CD8-positive, alpha-beta memory T cell (primary cell): ENCODE results near the gene AGK. TPM values are rescaled to one million over a fixed set of nuclear protein-coding genes. Genes with fewer than 3 reads are reported as not detected.

Source experiments
- CTCF ChIA-PET: fragments of 350-600 bp; sonication (Branson Sonifier 250); formaldehyde crosslinking; loops from one replicate; lab custom pipeline; 2021; ENCODE audit warnings: antibody characterized with exemption; lab: Charles Lee
- POLR2A ChIA-PET: fragments of 350-600 bp; sonication (Branson Sonifier 250); formaldehyde crosslinking; loops from one replicate; lab custom pipeline; 2021; ENCODE audit warnings: antibody characterized with exemption; lab: Charles Lee
- DNase-seq, 5 donors: peaks; one replicate each; pipeline versions ENCODE4 v3.0.0 to v3.0.0-alpha.2; 2020 to 2022; ENCODE audit warnings: mixed read lengths in 1 of 5
- H3K27ac ChIP-seq: one replicate; pipeline ENCODE4 v1.7.0; 2013; ENCODE audit warnings: low read depth, mild to moderate bottlenecking, low read length, moderate library complexity
- H3K27me3 ChIP-seq: 2 replicates; pipeline ENCODE4 v1.7.0; 2013; ENCODE audit warnings: low read length, mild to moderate bottlenecking; ENCODE audit not compliant: insufficient read depth, poor library complexity, severe bottlenecking
- H3K36me3 ChIP-seq: 2 replicates; pipeline ENCODE4 v1.7.0; 2013; ENCODE audit warnings: mild to moderate bottlenecking, low read length, moderate library complexity; ENCODE audit not compliant: insufficient read depth
- H3K4me1 ChIP-seq: 2 replicates; pipeline ENCODE4 v1.7.0; 2013; ENCODE audit warnings: mild to moderate bottlenecking, low read length, moderate library complexity; ENCODE audit not compliant: insufficient read depth
- H3K4me3 ChIP-seq: 2 replicates; pipeline ENCODE4 v1.7.0; 2013; ENCODE audit warnings: mild to moderate bottlenecking, low read length
- H3K9me3 ChIP-seq: 2 replicates; pipeline ENCODE4 v1.7.0; 2013; ENCODE audit warnings: mild to moderate bottlenecking, low read length
- H3K27ac Mint-ChIP-seq, 8 donors: one replicate each; pipeline ENCODE4 v1.8.0; 2020 to 2021; ENCODE audit warnings: mixed read lengths in 8 of 8, mild to moderate bottlenecking in 6 of 8, inconsistent platforms in 3 of 8, moderate library complexity in 3 of 8
- H3K27me3 Mint-ChIP-seq, 2 donors: one replicate each; pipeline ENCODE4 v1.8.0; 2020 to 2021; ENCODE audit warnings: mixed read lengths in 2 of 2, mild to moderate bottlenecking in 1 of 2, moderate library complexity in 1 of 2
- H3K36me3 Mint-ChIP-seq, 3 donors: one replicate each; pipeline ENCODE4 v1.8.0; 2020 to 2021; ENCODE audit warnings: mixed read lengths in 3 of 3, inconsistent platforms in 1 of 3, mild to moderate bottlenecking in 1 of 3
- H3K4me1 Mint-ChIP-seq, 3 donors: one replicate each; pipeline ENCODE4 v1.8.0; 2020 to 2021; ENCODE audit warnings: mixed read lengths in 3 of 3, inconsistent platforms in 1 of 3, mild to moderate bottlenecking in 1 of 3
- H3K4me3 Mint-ChIP-seq, 7 donors: one replicate each; pipeline ENCODE4 v1.8.0; 2020 to 2021; ENCODE audit warnings: mixed read lengths in 7 of 7, mild to moderate bottlenecking in 6 of 7, moderate library complexity in 4 of 7, inconsistent platforms in 2 of 7
- H3K9me3 Mint-ChIP-seq, 5 donors: one replicate each; pipeline ENCODE4 v1.8.0; 2020 to 2022; ENCODE audit warnings: mixed read lengths in 5 of 5, mild to moderate bottlenecking in 3 of 5, moderate library complexity in 2 of 5, inconsistent platforms in 1 of 5
- polyA plus RNA-seq: library from polyadenylated mRNA; unstranded; fragments of 300-500 nt; fragmentation: Illumina TruSeq; gene quantifications from one replicate; pipeline ENCODE4 v1.2.3, GENCODE V29; 2021
- total RNA-seq, 2 experiments: library from RNA; stranded (reverse); gene quantifications; one replicate each; pipeline ENCODE4 v1.2.3, GENCODE V29; 2021

The AGK gene
- total and polyA plus RNA-seq, 3 experiments from 2014 or later: 42.8 to 94.3 (median 88.5) TPM

GRCh38 chr7:141651417-141651816 is 100.2 kb downstream of the AGK start:
- ChIA-PET CTCF (interaction anchor here (1.7 to 1.9 kb wide), 2 partner anchors 87 kb away, joined by 5 to 7 read pairs; partner anchors contain the start of gene SSBP1), POLR2A (no interaction called here)
- Histone ChIP-seq H3K27ac (no peak overlapping the region), H3K27me3 (no peaks in the 10 kb centered on the region), H3K9me3 (no peaks in the 10 kb centered on the region), H3K4me1 (peaks cover 4% of the 10 kb centered on the region), H3K4me3 (no peak overlapping the region), H3K36me3 (no peaks in the 10 kb centered on the region)
- no peak for DNase-seq
- Mint-ChIP-seq H3K9me3 (no peaks in the 10 kb centered on the region), H3K4me1 (peaks cover 4 to 6% (median 6%) of the 10 kb centered on the region in 3 donors), H3K36me3 (peaks cover 0 to 70% (median 17%) of the 10 kb centered on the region in 3 donors), H3K27ac (peak overlapping the region in 1 of 8 donors; percentile 24), H3K27me3 (no peaks in the 10 kb centered on the region), H3K4me3 (no peak overlapping the region)

- ChIA-PET POLR2A (no interaction called here), CTCF (interaction anchor here (1.9 to 4.2 kb wide), 2 partner anchors 85 to 132 kb away, joined by 5 to 39 read pairs; partner anchors contain the start of gene SSBP1)
- Mint-ChIP-seq H3K36me3 (peaks cover 0 to 74% (median 17%) of the 10 kb centered on the region in 3 donors), H3K27ac (peak overlapping the region in 3 of 8 donors; percentile 6 to 74 (median 31)), H3K27me3 (no peaks in the 10 kb centered on the region), H3K9me3 (no peaks in the 10 kb centered on the region), H3K4me1 (peaks cover 4 to 6% (median 6%) of the 10 kb centered on the region in 3 donors), H3K4me3 (no peak overlapping the region)
- Histone ChIP-seq H3K4me1 (peaks cover 4% of the 10 kb centered on the region), H3K4me3 (no peak overlapping the region), H3K27ac (no peak overlapping the region), H3K36me3 (no peaks in the 10 kb centered on the region), H3K27me3 (no peaks in the 10 kb centered on the region), H3K9me3 (no peaks in the 10 kb centered on the region)
- DNase-seq: no peak
Measured at GRCh38 chr7:141652691-141653090, 101.5 kb downstream of the AGK start.

DNA sequence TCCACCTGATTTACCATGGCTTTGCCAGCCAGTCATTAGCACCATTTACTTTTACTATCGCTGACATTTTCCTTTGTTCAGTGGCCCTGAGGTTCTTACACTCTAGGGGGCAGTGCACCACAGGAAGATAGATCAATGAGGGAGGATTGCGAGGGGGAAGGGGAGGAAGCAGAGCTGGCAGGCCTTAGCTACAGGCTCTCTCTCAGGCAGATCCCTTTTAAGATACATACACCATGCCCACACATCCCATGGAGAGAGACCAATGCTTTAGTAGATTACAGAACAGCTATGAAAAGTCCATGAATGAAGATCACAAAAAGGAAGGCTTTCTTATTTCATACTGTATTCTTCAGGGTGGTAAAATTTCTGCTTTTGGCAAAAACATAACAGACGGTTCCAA is 103.3 kb downstream of the AGK start:
- CTCF ChIA-PET: interaction anchor here (0.6 to 4.2 kb wide), 16 partner anchors 12 to 130 kb away, joined by 3 to 39 read pairs (median 4); partner anchors contain the start of genes AGK, DENND11 and SSBP1
- H3K36me3 ChIP-seq: no peaks in the 10 kb centered on the region
- Mint-ChIP-seq H3K36me3 (peaks cover 0 to 74% (median 10%) of the 10 kb centered on the region in 3 donors), H3K27me3 (no peaks in the 10 kb centered on the region), H3K9me3 (no peaks in the 10 kb centered on the region), H3K4me1 (peaks cover 4 to 6% (median 6%) of the 10 kb centered on the region in 3 donors), H3K4me3 (no peak overlapping the region), H3K27ac (peak overlapping the region; percentile 5 to 86 (median 71))
- no peaks in the 10 kb centered on the region for H3K9me3 ChIP-seq
- POLR2A ChIA-PET: interaction anchor here (1.0 kb wide), 1 partner anchor 83 kb away, joined by 5 read pairs; the partner anchor contains the start of gene SSBP1
- DNase-seq: peak; percentile 20 to 75 (median 51)
- no peak overlapping the region for H3K4me3 ChIP-seq
- peaks cover 4% of the 10 kb centered on the region for H3K4me1 ChIP-seq
- no peaks in the 10 kb centered on the region for H3K27me3 ChIP-seq
- no peak overlapping the region for H3K27ac ChIP-seq

DNA sequence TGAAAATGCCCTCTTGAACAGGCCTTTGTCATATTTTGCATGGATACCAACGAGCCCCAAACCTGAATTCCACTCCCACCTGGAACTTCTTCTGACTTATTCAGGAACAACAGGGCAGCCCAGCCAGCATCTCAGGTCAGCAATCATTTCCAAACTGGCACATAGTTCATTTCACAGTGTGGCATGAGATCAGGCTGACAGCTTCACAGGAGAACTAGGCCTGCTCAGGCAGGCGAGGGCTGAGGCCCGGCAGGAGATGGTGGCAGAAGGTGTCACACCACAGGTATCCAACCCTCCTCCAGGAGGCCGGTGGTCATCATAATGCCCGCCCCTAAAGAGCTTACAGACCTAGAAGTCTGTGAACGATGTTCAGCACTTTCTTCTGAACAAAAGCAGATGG is 108.3 kb downstream of the AGK start:
- peaks cover 5 to 16% (median 9%) of the 10 kb centered on the region in 3 donors for H3K4me1 Mint-ChIP-seq
- H3K4me1 ChIP-seq: peaks cover 4% of the 10 kb centered on the region
- no peak overlapping the region for H3K27ac ChIP-seq
- no peak for DNase-seq
- peaks cover 0 to 82% (median 19%) of the 10 kb centered on the region in 3 donors for H3K36me3 Mint-ChIP-seq
- ChIA-PET POLR2A (no interaction called here), CTCF (interaction anchor here (1.6 kb wide), 1 partner anchor 78 kb away, joined by 5 read pairs; no protein-coding TSS in a partner anchor)
- no peaks in the 10 kb centered on the region for H3K9me3 ChIP-seq
- no peak overlapping the region for H3K4me3 Mint-ChIP-seq
- H3K4me3 ChIP-seq: no peak overlapping the region
- H3K36me3 ChIP-seq: no peaks in the 10 kb centered on the region
- no peaks in the 10 kb centered on the region for H3K27me3 Mint-ChIP-seq
- H3K27ac Mint-ChIP-seq: peak overlapping the region in 4 of 8 donors; percentile 5 to 91 (median 62)
- H3K9me3 Mint-ChIP-seq: no peaks in the 10 kb centered on the region
- H3K27me3 ChIP-seq: no peaks in the 10 kb centered on the region

DNA sequence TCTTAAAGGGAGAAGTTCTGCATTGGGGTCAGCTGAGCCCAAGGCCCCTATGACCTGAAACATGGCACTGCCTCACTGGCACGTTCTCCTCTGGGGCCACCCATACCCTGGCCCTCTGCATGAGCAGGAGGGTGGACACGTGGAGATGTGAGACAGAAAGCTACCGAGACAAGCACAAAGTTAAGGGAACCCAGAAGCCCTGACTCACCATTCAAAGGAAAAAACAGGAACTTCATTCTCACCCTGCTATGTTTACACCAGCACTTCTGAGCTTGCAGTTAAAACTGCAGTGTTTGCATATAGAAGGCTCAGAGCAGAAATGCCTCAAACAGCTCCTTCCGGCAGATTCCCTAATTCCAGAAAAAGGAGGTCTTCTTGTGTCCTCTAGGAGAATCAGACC is 109.0 kb downstream of the AGK start:
- peaks cover 6% of the 10 kb centered on the region for H3K36me3 ChIP-seq
- CTCF ChIA-PET: interaction anchor here (1.3 to 1.6 kb wide), 2 partner anchors 49 to 77 kb away, joined by 4 to 5 read pairs; no protein-coding TSS in a partner anchor
- POLR2A ChIA-PET: no interaction called here

GRCh38 chr7:141663081-141663849 is 112.1 kb downstream of the AGK start:
- CTCF ChIA-PET: no interaction called here

More for the DNA sequence above, 109.0 kb downstream of the AGK start:
- Mint-ChIP-seq H3K4me3 (no peak overlapping the region), H3K4me1 (peaks cover 4 to 13% (median 6%) of the 10 kb centered on the region in 3 donors), H3K9me3 (no peaks in the 10 kb centered on the region), H3K27ac (peak overlapping the region in 7 of 8 donors; percentile 10 to 78 (median 39)), H3K36me3 (peaks cover 0 to 83% (median 14%) of the 10 kb centered on the region in 3 donors), H3K27me3 (no peaks in the 10 kb centered on the region)
- H3K27me3 ChIP-seq: no peaks in the 10 kb centered on the region
- peak overlapping the region; percentile 1 for H3K27ac ChIP-seq
- no peaks in the 10 kb centered on the region for H3K9me3 ChIP-seq
- no peak overlapping the region for H3K4me3 ChIP-seq
- DNase-seq: no peak
- H3K4me1 ChIP-seq: no peaks in the 10 kb centered on the region

DNA sequence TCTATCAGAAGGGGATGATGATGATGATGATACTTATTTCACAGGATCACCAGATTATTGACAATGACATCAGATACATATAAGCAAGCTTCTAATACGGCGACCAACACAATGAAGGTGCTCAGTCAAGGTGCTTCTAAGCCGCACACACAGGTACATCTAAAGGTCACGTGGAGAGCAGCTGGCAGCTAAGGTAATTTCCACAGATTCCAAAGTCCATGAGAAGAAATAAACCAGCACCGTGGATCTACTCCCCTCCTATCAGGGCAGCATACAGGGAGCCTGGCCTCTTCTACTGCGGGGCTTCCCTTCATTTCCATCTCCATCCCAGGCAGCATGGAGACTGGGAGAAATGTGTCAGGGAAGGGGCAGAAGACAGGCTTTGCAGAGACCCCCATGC is 113.2 kb downstream of the AGK start:
- DNase-seq: no peak
- no peaks in the 10 kb centered on the region for H3K9me3 Mint-ChIP-seq
- Histone ChIP-seq H3K9me3 (no peaks in the 10 kb centered on the region), H3K27me3 (no peaks in the 10 kb centered on the region), H3K4me3 (no peak overlapping the region), H3K36me3 (peaks cover 14% of the 10 kb centered on the region), H3K27ac (no peak overlapping the region), H3K4me1 (no peaks in the 10 kb centered on the region)
- H3K27me3 Mint-ChIP-seq: no peaks in the 10 kb centered on the region
- no peak overlapping the region for H3K4me3 Mint-ChIP-seq
- ChIA-PET CTCF (no interaction called here), POLR2A (no interaction called here)
- H3K36me3 Mint-ChIP-seq: peaks cover 7 to 84% (median 26%) of the 10 kb centered on the region in 3 donors
- H3K27ac Mint-ChIP-seq: peak overlapping the region in 3 of 8 donors; percentile 27 to 72 (median 68)
- H3K4me1 Mint-ChIP-seq: peaks cover 4 to 13% (median 6%) of the 10 kb centered on the region in 3 donors

More at GRCh38 chr7:141663081-141663849, 112.1 kb downstream of the AGK start:
- H3K4me3 Mint-ChIP-seq: no peak overlapping the region
- Histone ChIP-seq H3K36me3 (peaks cover 14% of the 10 kb centered on the region), H3K4me1 (no peaks in the 10 kb centered on the region), H3K9me3 (no peaks in the 10 kb centered on the region), H3K27ac (no peak overlapping the region), H3K27me3 (no peaks in the 10 kb centered on the region), H3K4me3 (no peak overlapping the region)
- H3K27me3 Mint-ChIP-seq: no peaks in the 10 kb centered on the region
- POLR2A ChIA-PET: no interaction called here
- H3K27ac Mint-ChIP-seq: peak overlapping the region; percentile 47 to 75 (median 69)
- no peak for DNase-seq
- H3K4me1 Mint-ChIP-seq: peaks cover 4 to 13% (median 6%) of the 10 kb centered on the region in 3 donors
- no peaks in the 10 kb centered on the region for H3K9me3 Mint-ChIP-seq
- peaks cover 7 to 85% (median 26%) of the 10 kb centered on the region in 3 donors for H3K36me3 Mint-ChIP-seq
